Fibroblast of lung (primary cell): Measurements from ENCODE around the gene MRPS18A. TPM values are rescaled to one million over a fixed set of nuclear protein-coding genes. Genes with fewer than 3 reads are reported as not detected.

Experiments
- DNase-seq, 2 donors: peaks; one replicate each; pipeline versions ENCODE4 v3.0.0 to v3.0.0-alpha.2; 2010; ENCODE audit warnings: low read depth in 2 of 2
- H2AFZ ChIP-seq: 2 replicates; pipeline ENCODE4 v1.5.1; 2012; ENCODE audit warnings: low read length, control low read depth, inconsistent platforms
- H3K27ac ChIP-seq: 2 replicates; pipeline ENCODE4 v1.5.1; 2011; ENCODE audit warnings: low read length, control low read depth; ENCODE audit not compliant: insufficient read depth
- H3K27me3 ChIP-seq: 2 replicates; pipeline ENCODE4 v1.5.1; 2011; ENCODE audit warnings: mild to moderate bottlenecking, low read length; ENCODE audit not compliant: control insufficient read depth, insufficient read depth
- H3K36me3 ChIP-seq: 2 replicates; pipeline ENCODE4 v1.5.1; 2011; ENCODE audit warnings: low read length; ENCODE audit not compliant: control insufficient read depth, insufficient read depth
- H3K4me1 ChIP-seq: 2 replicates; pipeline ENCODE4 v1.5.1; 2011; ENCODE audit warnings: low read length; ENCODE audit not compliant: control insufficient read depth, insufficient read depth; ENCODE audit errors: extremely low read depth
- H3K4me2 ChIP-seq: 2 replicates; pipeline ENCODE4 v1.5.1; 2011; ENCODE audit warnings: low read length, control low read depth; ENCODE audit not compliant: insufficient read depth; ENCODE audit errors: extremely low read depth
- H3K4me3 ChIP-seq, 4 experiments: fragments of 200-600 bp in 1 of 4; sonication (generic) in 1 of 4; replicated peaks in 1 of 4; 2 replicates each; pipeline ENCODE4 v1.5.1; 2011 to 2016; ENCODE audit warnings: low read length in 4 of 4, low read depth in 3 of 4, mild to moderate bottlenecking in 3 of 4, control low read depth in 2 of 4, inconsistent platforms in 1 of 4, mixed read lengths in 1 of 4; ENCODE audit not compliant: insufficient read depth in 1 of 4; ENCODE audit errors: control extremely low read depth in 1 of 4
- H3K79me2 ChIP-seq: 2 replicates; pipeline ENCODE4 v1.5.1; 2012; ENCODE audit warnings: mild to moderate bottlenecking, low read length, inconsistent platforms; ENCODE audit not compliant: control insufficient read depth, insufficient read depth
- H3K9ac ChIP-seq: 2 replicates; pipeline ENCODE4 v1.5.1; 2011; ENCODE audit warnings: mild to moderate bottlenecking, low read length, control low read depth; ENCODE audit not compliant: insufficient read depth
- H3K9me3 ChIP-seq: 2 replicates; pipeline ENCODE4 v1.5.1; 2012; ENCODE audit warnings: low read depth, low read length; ENCODE audit not compliant: control insufficient read depth, insufficient read depth
- H4K20me1 ChIP-seq: 2 replicates; pipeline ENCODE4 v1.5.1; 2011; ENCODE audit warnings: low read length; ENCODE audit not compliant: control insufficient read depth, insufficient read depth; ENCODE audit errors: extremely low read depth
- EZH2 ChIP-seq: IDR thresholded peaks from 2 replicates; pipeline ENCODE4 v1.5.1; 2012; ENCODE audit warnings: low read length, control low read depth, mild to moderate bottlenecking; ENCODE audit errors: missing control alignments
- polyA plus RNA-seq, 2 donors: library from polyadenylated mRNA; depleted of rRNA in 1 of 2; stranded (reverse) in 1 of 2; unstranded in 1 of 2; fragments of >200 nt; gene quantifications; 2 replicates each; pipeline ENCODE4 v1.2.1, GENCODE V29; 2011 to 2012; ENCODE audit warnings: missing spikeins in 1 of 2
- total RNA-seq: library from RNA; depleted of rRNA; stranded (reverse); fragments of >200 nt; gene quantifications from 2 replicates; pipeline ENCODE4 v1.2.1, GENCODE V29; 2014
- TF ChIP-seq, protein P1 (sequence below), 2 donors: IDR thresholded peaks in 1 of 2; conservative IDR thresholded peaks in 1 of 2; 1 replicate in 1 of 2; 2 replicates in 1 of 2; pipeline ENCODE4 v1.5.1; 2011 to 2012; ENCODE audit warnings: low read length in 2 of 2, control low read depth in 1 of 2, inconsistent platforms in 1 of 2, low read depth in 1 of 2, mild to moderate bottlenecking in 1 of 2

The MRPS18A gene
- total and polyA plus RNA-seq, 2 donors (not counting 1 experiment from before 2014, with no cell fraction given): 31.8 to 42.1 TPM

DNA sequence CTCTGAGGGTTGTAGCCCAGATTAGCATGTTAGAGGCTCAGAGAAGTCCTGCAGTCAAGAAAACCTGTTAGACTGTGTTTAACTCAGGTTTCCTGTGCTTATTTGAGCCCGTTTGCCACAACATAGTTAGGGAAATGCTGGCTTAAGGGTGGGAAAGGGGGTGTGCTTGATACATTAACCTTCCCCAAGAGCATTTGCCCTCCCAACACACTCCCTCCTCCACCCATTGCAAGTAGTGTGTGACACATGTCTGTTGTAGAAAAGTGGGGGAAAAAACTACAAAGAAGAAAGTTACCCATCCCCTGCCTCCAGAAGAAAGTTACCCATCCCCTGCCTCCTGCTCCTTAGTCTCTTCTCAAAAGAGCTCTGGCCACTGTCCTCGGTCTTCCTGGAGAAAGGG lies 36.8 kb upstream of the MRPS18A start:
- H3K79me2 ChIP-seq: no peaks in the 10 kb centered on the region
- TF ChIP-seq, protein P1, sequence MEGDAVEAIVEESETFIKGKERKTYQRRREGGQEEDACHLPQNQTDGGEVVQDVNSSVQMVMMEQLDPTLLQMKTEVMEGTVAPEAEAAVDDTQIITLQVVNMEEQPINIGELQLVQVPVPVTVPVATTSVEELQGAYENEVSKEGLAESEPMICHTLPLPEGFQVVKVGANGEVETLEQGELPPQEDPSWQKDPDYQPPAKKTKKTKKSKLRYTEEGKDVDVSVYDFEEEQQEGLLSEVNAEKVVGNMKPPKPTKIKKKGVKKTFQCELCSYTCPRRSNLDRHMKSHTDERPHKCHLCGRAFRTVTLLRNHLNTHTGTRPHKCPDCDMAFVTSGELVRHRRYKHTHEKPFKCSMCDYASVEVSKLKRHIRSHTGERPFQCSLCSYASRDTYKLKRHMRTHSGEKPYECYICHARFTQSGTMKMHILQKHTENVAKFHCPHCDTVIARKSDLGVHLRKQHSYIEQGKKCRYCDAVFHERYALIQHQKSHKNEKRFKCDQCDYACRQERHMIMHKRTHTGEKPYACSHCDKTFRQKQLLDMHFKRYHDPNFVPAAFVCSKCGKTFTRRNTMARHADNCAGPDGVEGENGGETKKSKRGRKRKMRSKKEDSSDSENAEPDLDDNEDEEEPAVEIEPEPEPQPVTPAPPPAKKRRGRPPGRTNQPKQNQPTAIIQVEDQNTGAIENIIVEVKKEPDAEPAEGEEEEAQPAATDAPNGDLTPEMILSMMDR (conservative IDR thresholded peaks at IDR 0.05 in 1 of 2, IDR thresholded peaks at IDR 0.05 in 1 of 2; ENCODE audit: low read depth in 1 of 2, low read length in 2 of 2): no peak
- TF ChIP-seq EZH2: no peak
- no peak overlapping the region for H3K9ac ChIP-seq
- no peaks in the 10 kb centered on the region for H3K36me3 ChIP-seq
- no peak for DNase-seq
- peaks cover 7% of the 10 kb centered on the region for H3K4me1 ChIP-seq
- peaks cover 12% of the 10 kb centered on the region for H3K27me3 ChIP-seq
- no peak overlapping the region for H3K27ac ChIP-seq
- H3K4me2 ChIP-seq: no peak overlapping the region
- no peak overlapping the region for H3K4me3 ChIP-seq
- H2AFZ ChIP-seq: no peak overlapping the region
- H4K20me1 ChIP-seq: no peaks in the 10 kb centered on the region
- no peaks in the 10 kb centered on the region for H3K9me3 ChIP-seq

GRCh38 chr6:43723737-43724295 lies 36.2 kb upstream of the MRPS18A start:
- DNase-seq: peak; percentile 59 to 79
- peaks cover 12% of the 10 kb centered on the region for H3K27me3 ChIP-seq
- TF ChIP-seq, protein P1 (conservative IDR thresholded peaks at IDR 0.05 in 1 of 2, IDR thresholded peaks at IDR 0.05 in 1 of 2; ENCODE audit: low read depth in 1 of 2, low read length in 2 of 2): peak; percentile 43 to 71
- TF ChIP-seq EZH2: no peak
- no peaks in the 10 kb centered on the region for H4K20me1 ChIP-seq
- H3K27ac ChIP-seq: no peak overlapping the region
- H2AFZ ChIP-seq: no peak overlapping the region
- no peaks in the 10 kb centered on the region for H3K79me2 ChIP-seq
- no peaks in the 10 kb centered on the region for H3K36me3 ChIP-seq
- peaks cover 7% of the 10 kb centered on the region for H3K4me1 ChIP-seq
- no peak overlapping the region for H3K9ac ChIP-seq
- no peak overlapping the region for H3K4me2 ChIP-seq
- H3K4me3 ChIP-seq: no peak overlapping the region
- no peaks in the 10 kb centered on the region for H3K9me3 ChIP-seq

DNA sequence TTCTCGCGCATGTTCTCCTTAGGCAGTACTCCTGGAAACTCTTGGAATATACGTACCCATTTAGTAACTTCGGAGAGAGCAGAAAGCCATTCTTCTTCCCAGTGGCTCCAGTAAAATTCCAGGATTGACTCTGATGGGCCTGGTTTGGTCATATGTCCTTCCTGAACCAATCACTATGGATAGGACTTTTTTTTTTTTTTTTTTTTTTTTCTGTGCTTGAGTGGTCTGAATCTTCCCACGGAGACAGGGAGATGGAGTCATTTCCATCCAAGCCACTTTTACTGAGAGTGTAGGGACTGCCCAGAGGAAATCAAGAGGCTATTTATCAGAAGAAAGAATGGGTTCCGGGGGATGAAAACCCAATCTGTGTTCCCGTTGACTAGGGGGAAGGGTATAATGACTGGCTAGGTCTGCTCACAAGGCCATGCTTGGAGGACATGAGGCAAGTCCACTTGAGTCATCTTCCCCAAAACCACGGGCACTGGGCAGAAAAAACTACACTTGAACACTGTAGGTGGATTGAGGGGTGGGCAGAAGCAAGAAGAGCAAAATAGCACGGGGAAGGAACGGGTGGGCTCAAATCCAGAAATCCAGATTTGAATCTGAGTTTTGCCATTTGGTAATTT lies 35.4 kb upstream of the MRPS18A start:
- H4K20me1 ChIP-seq: no peaks in the 10 kb centered on the region
- H3K9me3 ChIP-seq: no peaks in the 10 kb centered on the region
- peaks cover 12% of the 10 kb centered on the region for H3K27me3 ChIP-seq
- no peak overlapping the region for H2AFZ ChIP-seq
- H3K4me1 ChIP-seq: peaks cover 7% of the 10 kb centered on the region
- H3K36me3 ChIP-seq: no peaks in the 10 kb centered on the region
- H3K79me2 ChIP-seq: no peaks in the 10 kb centered on the region
- no peak for TF ChIP-seq EZH2
- TF ChIP-seq, protein P1 (conservative IDR thresholded peaks at IDR 0.05 in 1 of 2, IDR thresholded peaks at IDR 0.05 in 1 of 2; ENCODE audit: low read depth in 1 of 2, low read length in 2 of 2): no peak
- no peak for DNase-seq
- H3K9ac ChIP-seq: no peak overlapping the region
- H3K4me2 ChIP-seq: no peak overlapping the region
- no peak overlapping the region for H3K4me3 ChIP-seq
- no peak overlapping the region for H3K27ac ChIP-seq
